ENCODE measurements around the gene MAPT.

The MAPT gene

GRCh38 chr17:46037722-46038255, 143.4 kb downstream of the MAPT start:
- TF ChIP-seq ZBTB7A (IDR thresholded peaks at IDR 0.05; ENCODE audit: low read depth) (no peak), REST (IDR thresholded peaks at IDR 0.05; ENCODE audit: low read depth) (no peak), TEAD4 (IDR thresholded peaks at IDR 0.05) (no peak), YY1 (IDR thresholded peaks at IDR 0.05; ENCODE audit: low read depth) (no peak), EP300 (IDR thresholded peaks at IDR 0.05; ENCODE audit: borderline replicate concordance) (no peak), NFIC (IDR thresholded peaks at IDR 0.05) (no peak), FOXM1 (IDR thresholded peaks at IDR 0.05; ENCODE audit: borderline replicate concordance, low read depth) (no peak), CEBPB (IDR thresholded peaks at IDR 0.05) (no peak), RAD21 (IDR thresholded peaks at IDR 0.05; ENCODE audit: low read depth) (no peak), TAF1 (IDR thresholded peaks at IDR 0.05; ENCODE audit: low read depth) (no peak), TCF12 (IDR thresholded peaks at IDR 0.05; ENCODE audit: low read depth) (no peak)
- TF ChIP-seq, protein P1, sequence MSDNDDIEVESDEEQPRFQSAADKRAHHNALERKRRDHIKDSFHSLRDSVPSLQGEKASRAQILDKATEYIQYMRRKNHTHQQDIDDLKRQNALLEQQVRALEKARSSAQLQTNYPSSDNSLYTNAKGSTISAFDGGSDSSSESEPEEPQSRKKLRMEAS (IDR thresholded peaks at IDR 0.05), result no peak
- TF ChIP-seq, protein P2, sequence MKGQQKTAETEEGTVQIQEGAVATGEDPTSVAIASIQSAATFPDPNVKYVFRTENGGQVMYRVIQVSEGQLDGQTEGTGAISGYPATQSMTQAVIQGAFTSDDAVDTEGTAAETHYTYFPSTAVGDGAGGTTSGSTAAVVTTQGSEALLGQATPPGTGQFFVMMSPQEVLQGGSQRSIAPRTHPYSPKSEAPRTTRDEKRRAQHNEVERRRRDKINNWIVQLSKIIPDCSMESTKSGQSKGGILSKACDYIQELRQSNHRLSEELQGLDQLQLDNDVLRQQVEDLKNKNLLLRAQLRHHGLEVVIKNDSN (IDR thresholded peaks at IDR 0.05), result no peak

DNA sequence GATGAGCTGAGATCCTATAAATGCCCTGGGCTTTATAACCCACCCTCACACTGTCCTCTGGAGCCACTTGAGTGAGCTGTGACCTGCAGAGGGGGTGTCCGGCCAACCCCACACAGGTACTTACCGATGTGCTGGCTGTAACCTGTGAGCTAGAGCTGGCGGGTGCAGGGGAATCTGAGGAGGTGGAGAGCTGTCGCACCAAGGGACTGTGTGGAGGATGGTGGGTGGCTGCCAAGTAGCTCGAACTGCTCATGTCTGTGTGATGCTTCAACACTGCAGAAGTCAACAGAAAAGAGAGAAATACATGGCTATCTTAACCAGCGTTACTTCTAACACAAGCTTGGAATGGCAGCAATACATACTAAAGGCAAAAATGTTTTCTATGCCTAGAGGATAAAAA, 144.1 kb downstream of the MAPT start:
- TF ChIP-seq TAF1 (IDR thresholded peaks at IDR 0.05; ENCODE audit: low read depth) (no peak), TCF12 (IDR thresholded peaks at IDR 0.05; ENCODE audit: low read depth) (no peak), YY1 (IDR thresholded peaks at IDR 0.05; ENCODE audit: low read depth) (no peak)

DNA sequence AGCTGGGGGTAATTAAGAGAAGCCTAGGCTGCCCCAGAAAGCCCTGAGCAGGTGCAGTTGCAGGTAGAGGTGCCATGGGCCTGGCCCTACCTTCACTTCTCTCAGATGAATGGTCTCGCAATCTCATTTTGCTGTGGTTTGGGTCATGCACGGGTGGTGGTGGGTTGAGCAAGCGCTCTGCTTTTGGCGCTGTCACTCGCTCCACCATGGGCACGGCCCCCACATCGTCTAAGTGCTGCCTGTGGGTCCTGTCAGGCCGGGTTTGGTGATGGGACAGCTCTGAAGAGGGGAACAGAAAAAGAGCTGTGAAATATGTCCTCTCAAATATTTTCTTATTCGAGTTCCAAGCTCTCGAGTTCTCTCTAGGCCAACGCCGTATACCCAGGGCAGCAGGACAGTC, 144.6 kb downstream of the MAPT start:
- no peak for TF ChIP-seq FOXM1 (IDR thresholded peaks at IDR 0.05; ENCODE audit: borderline replicate concordance, low read depth)
- no peak for TF ChIP-seq REST (IDR thresholded peaks at IDR 0.05; ENCODE audit: low read depth)
- no peak for TF ChIP-seq TCF12 (IDR thresholded peaks at IDR 0.05; ENCODE audit: low read depth)

DNA sequence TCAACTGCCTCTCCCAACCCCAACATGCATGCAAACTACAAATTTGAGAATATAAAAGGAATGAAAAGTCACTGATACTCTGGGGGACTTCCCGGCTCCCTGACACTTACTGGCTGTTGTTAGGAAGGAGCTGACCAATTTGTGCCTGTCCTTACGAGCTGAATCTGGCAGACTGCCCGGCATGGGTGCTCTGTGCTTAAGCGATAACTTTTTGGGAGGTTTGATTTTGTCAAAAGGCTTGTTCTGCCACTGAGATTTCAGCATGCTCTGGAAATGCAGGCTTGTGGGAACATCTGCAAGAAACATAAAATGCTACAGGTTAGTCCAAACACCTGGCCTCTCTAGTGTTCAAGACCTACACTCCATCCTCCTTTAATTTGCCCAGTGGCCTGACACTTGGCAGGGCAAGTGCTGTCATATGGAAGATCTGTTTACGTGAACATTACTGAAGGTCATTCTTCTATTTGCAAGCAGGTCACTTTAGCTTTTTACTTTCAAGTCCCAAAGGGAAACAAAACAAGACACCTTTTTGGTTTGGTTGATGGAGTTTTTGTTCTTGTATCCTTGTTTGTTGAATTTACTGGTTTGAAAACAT, 145.3 kb downstream of the MAPT start:
- TF ChIP-seq, protein P1 (IDR thresholded peaks at IDR 0.05), result no peak
- TF ChIP-seq CEBPB (IDR thresholded peaks at IDR 0.05), result no peak
- TF ChIP-seq CREB1 (IDR thresholded peaks at IDR 0.05; ENCODE audit: low read depth), result no peak
- no peak for TF ChIP-seq FOXM1 (IDR thresholded peaks at IDR 0.05; ENCODE audit: borderline replicate concordance, low read depth)
- no peak for TF ChIP-seq RAD21 (IDR thresholded peaks at IDR 0.05; ENCODE audit: low read depth)
- TF ChIP-seq TCF12 (IDR thresholded peaks at IDR 0.05; ENCODE audit: low read depth), result no peak
- TF ChIP-seq, protein P2 (IDR thresholded peaks at IDR 0.05), result no peak
- TF ChIP-seq TEAD4 (IDR thresholded peaks at IDR 0.05), result no peak
- no peak for TF ChIP-seq TAF1 (IDR thresholded peaks at IDR 0.05; ENCODE audit: low read depth)

- TF ChIP-seq CREB1 (IDR thresholded peaks at IDR 0.05; ENCODE audit: low read depth) (no peak), TEAD4 (IDR thresholded peaks at IDR 0.05) (no peak), TAF1 (IDR thresholded peaks at IDR 0.05; ENCODE audit: low read depth) (no peak), CEBPB (IDR thresholded peaks at IDR 0.05) (no peak), REST (IDR thresholded peaks at IDR 0.05; ENCODE audit: low read depth) (no peak), NFIC (IDR thresholded peaks at IDR 0.05) (no peak)
Measured at GRCh38 chr17:46042246-46042645, 147.9 kb downstream of the MAPT start.

Data from Ishikawa (cell line).